ENCODE measurements around the gene FAM219B. TPM values are rescaled to one million over a fixed set of nuclear protein-coding genes. Genes with fewer than 3 reads are reported as not detected.

The FAM219B gene
- total and polyA plus RNA-seq, 2 donors (not counting 1 experiment from before 2014, with no cell fraction given), result 80.2 to 109 TPM

DNA sequence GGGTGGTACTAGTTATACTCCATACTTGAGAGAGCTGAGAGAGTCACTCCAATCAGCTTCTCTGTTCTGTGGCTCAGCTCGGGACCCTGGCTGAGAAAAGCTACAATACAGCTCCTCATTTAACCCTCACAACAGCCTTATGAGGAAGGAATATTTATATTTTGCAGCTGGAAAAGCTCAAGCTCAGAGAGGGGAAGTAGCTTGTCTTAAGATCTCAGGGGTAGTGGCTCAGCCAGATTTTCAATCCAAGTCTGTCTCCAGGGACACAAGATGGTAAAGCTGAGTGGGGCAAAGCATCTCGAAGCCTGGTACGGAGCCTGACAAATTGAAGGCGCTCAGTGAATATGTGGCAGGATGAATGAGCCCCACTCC is 48.3 kb downstream of the FAM219B start:
- Histone ChIP-seq H3K4me1 (ENCODE audit: control insufficient read depth in 2 of 2, insufficient read depth in 2 of 2, low read length in 2 of 2) (peaks cover 34 to 46% of the 10 kb centered on the region in 2 donors), H3K27me3 (replicated peaks in 1 of 4; ENCODE audit: control extremely low read depth in 1 of 4, control insufficient read depth in 3 of 4, insufficient read depth in 4 of 4, low read length in 3 of 4) (no peaks in the 10 kb centered on the region), H2AFZ (ENCODE audit: insufficient read depth, low read depth, low read length, poor library complexity, severe bottlenecking) (no peak overlapping the region), H3K36me3 (replicated peaks in 1 of 2; ENCODE audit: control extremely low read depth in 1 of 2, control insufficient read depth in 1 of 2, extremely low read depth in 1 of 2, insufficient read depth in 2 of 2, low read length in 1 of 2) (peaks cover 0 to 19% of the 10 kb centered on the region in 2 experiments), H3K4me3 (ENCODE audit: control extremely low read depth in 1 of 5, extremely low read depth in 1 of 5, insufficient read depth in 1 of 5, low read depth in 2 of 5, low read length in 4 of 5) (no peak overlapping the region), H4K20me1 (ENCODE audit: control insufficient read depth, insufficient read depth, low read length, poor library complexity, severe bottlenecking) (peaks cover 96% of the 10 kb centered on the region), H3K9ac (ENCODE audit: low read length) (peak overlapping the region; percentile 16), H3K79me2 (ENCODE audit: control insufficient read depth, insufficient read depth, low read length) (peaks cover 84% of the 10 kb centered on the region), H3K4me2 (replicated peaks; ENCODE audit: low read depth, low read length, poor library complexity, severe bottlenecking) (peak overlapping the region; percentile 50), H3K9me3 (ENCODE audit: control extremely low read depth in 1 of 3, control insufficient read depth in 2 of 3, insufficient read depth in 1 of 3, low read length in 2 of 3) (no peaks in the 10 kb centered on the region), H3K27ac (ENCODE audit: low read length in 2 of 2) (peak overlapping the region in 1 of 2 donors; percentile 67)
- ChIA-PET POLR2A (interaction anchor here (0.6 to 0.9 kb wide), 3 partner anchors 11 to 16 kb away, joined by 3 to 7 read pairs (median 5); no protein-coding TSS in a partner anchor), CTCF (interaction anchor here (0.8 to 4.8 kb wide), 11 partner anchors 11 to 226 kb away, joined by 3 to 23 read pairs (median 4); partner anchors contain the start of genes SCAMP2 and ULK3)
- no peaks in the 10 kb centered on the region for H3K9me3 Mint-ChIP-seq (ENCODE audit: insufficient read depth)
- no peaks in the 10 kb centered on the region for H3K27me3 Mint-ChIP-seq
- TF ChIP-seq, protein P1, sequence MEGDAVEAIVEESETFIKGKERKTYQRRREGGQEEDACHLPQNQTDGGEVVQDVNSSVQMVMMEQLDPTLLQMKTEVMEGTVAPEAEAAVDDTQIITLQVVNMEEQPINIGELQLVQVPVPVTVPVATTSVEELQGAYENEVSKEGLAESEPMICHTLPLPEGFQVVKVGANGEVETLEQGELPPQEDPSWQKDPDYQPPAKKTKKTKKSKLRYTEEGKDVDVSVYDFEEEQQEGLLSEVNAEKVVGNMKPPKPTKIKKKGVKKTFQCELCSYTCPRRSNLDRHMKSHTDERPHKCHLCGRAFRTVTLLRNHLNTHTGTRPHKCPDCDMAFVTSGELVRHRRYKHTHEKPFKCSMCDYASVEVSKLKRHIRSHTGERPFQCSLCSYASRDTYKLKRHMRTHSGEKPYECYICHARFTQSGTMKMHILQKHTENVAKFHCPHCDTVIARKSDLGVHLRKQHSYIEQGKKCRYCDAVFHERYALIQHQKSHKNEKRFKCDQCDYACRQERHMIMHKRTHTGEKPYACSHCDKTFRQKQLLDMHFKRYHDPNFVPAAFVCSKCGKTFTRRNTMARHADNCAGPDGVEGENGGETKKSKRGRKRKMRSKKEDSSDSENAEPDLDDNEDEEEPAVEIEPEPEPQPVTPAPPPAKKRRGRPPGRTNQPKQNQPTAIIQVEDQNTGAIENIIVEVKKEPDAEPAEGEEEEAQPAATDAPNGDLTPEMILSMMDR (IDR thresholded peaks at IDR 0.05), result no peak
- TF ChIP-seq EZH2 (IDR thresholded peaks at IDR 0.05; ENCODE audit: borderline replicate concordance, insufficient read depth, low read depth, low read length, poor library complexity, severe bottlenecking), result no peak
- 74% methylated on average over 3 of the region's 4 CpGs for WGBS (ENCODE audit: insufficient coverage)
- peaks cover 40% of the 10 kb centered on the region for H3K4me1 Mint-ChIP-seq
- peak; percentile 13 for DNase-seq
- intact Hi-C loops (cut with micrococcal nuclease), result loop anchor here (2.0 kb wide), 1 partner anchor 14 kb away; the partner anchor contains the start of gene SCAMP2
- peak overlapping the region; percentile 82 for H3K27ac Mint-ChIP-seq
- ATAC-seq (ENCODE audit: low read depth), result no peak
- H3K4me3 Mint-ChIP-seq, result peak overlapping the region; percentile 69

- DNase-seq (no peak), ATAC-seq (ENCODE audit: low read depth) (peak; percentile 55)
- H3K9me3 Mint-ChIP-seq (ENCODE audit: insufficient read depth), result no peaks in the 10 kb centered on the region
Measured at GRCh38 chr15:74857671-74858368, 48.8 kb downstream of the FAM219B start.

More at GRCh38 chr15:74857671-74858368, 48.8 kb downstream of the FAM219B start:
- Mint-ChIP-seq H3K27me3 (no peaks in the 10 kb centered on the region), H3K4me3 (peak overlapping the region; percentile 69), H3K27ac (peak overlapping the region; percentile 82), H3K4me1 (peaks cover 40% of the 10 kb centered on the region)
- H3K27ac ChIP-seq (ENCODE audit: low read length in 2 of 2), result peak overlapping the region in 1 of 2 donors; percentile 67
- no peaks in the 10 kb centered on the region for H3K9me3 ChIP-seq (ENCODE audit: control extremely low read depth in 1 of 3, control insufficient read depth in 2 of 3, insufficient read depth in 1 of 3, low read length in 2 of 3)
- ChIA-PET POLR2A (interaction anchor here (0.6 to 0.9 kb wide), 3 partner anchors 11 to 16 kb away, joined by 3 to 7 read pairs (median 5); no protein-coding TSS in a partner anchor), CTCF (interaction anchor here (0.5 to 4.8 kb wide), 14 partner anchors 9 to 225 kb away, joined by 3 to 23 read pairs (median 4); partner anchors contain the start of genes SCAMP2 and ULK3)
- peak overlapping the region; percentile 16 for H3K9ac ChIP-seq (ENCODE audit: low read length)
- no peaks in the 10 kb centered on the region for H3K27me3 ChIP-seq (replicated peaks in 1 of 4; ENCODE audit: control extremely low read depth in 1 of 4, control insufficient read depth in 3 of 4, insufficient read depth in 4 of 4, low read length in 3 of 4)
- H3K4me3 ChIP-seq (ENCODE audit: control extremely low read depth in 1 of 5, extremely low read depth in 1 of 5, insufficient read depth in 1 of 5, low read depth in 2 of 5, low read length in 4 of 5), result no peak overlapping the region
- H3K79me2 ChIP-seq (ENCODE audit: control insufficient read depth, insufficient read depth, low read length), result peaks cover 79% of the 10 kb centered on the region
- 71% methylated on average over 5 of the region's 9 CpGs for WGBS (ENCODE audit: insufficient coverage)
- TF ChIP-seq, protein P1 (IDR thresholded peaks at IDR 0.05), result no peak
- TF ChIP-seq EZH2 (IDR thresholded peaks at IDR 0.05; ENCODE audit: borderline replicate concordance, insufficient read depth, low read depth, low read length, poor library complexity, severe bottlenecking), result no peak
- H2AFZ ChIP-seq (ENCODE audit: insufficient read depth, low read depth, low read length, poor library complexity, severe bottlenecking), result no peak overlapping the region
- intact Hi-C loops (cut with micrococcal nuclease), result loop anchor here (2.0 kb wide), 1 partner anchor 15 kb away; the partner anchor contains the start of gene SCAMP2
- peaks cover 0 to 25% of the 10 kb centered on the region in 2 experiments for H3K36me3 ChIP-seq (replicated peaks in 1 of 2; ENCODE audit: control extremely low read depth in 1 of 2, control insufficient read depth in 1 of 2, extremely low read depth in 1 of 2, insufficient read depth in 2 of 2, low read length in 1 of 2)
- H4K20me1 ChIP-seq (ENCODE audit: control insufficient read depth, insufficient read depth, low read length, poor library complexity, severe bottlenecking), result peaks cover 96% of the 10 kb centered on the region
- peaks cover 34 to 46% of the 10 kb centered on the region in 2 donors for H3K4me1 ChIP-seq (ENCODE audit: control insufficient read depth in 2 of 2, insufficient read depth in 2 of 2, low read length in 2 of 2)
- H3K4me2 ChIP-seq (replicated peaks; ENCODE audit: low read depth, low read length, poor library complexity, severe bottlenecking), result peak overlapping the region; percentile 50

All from B cell (primary cell).